SK-N-MC (cell line): ENCODE results near the gene NFATC3.
"Not testable (repeated sequence)": the region's sequence is repeated elsewhere in the genome, so short reads cannot be mapped to it uniquely, and the experiment has no call there.

ENCODE experiments used
- DNase-seq: peaks from one replicate; pipeline ENCODE4 v3.0.0-alpha.2; 2011; ENCODE audit warnings: low read depth, low spot score
- H3K27ac ChIP-seq: fragments of 200-600 bp; sonication (generic); 2 replicates; pipeline ENCODE4 v1.5.1; 2016; ENCODE audit warnings: mixed run types
- H3K36me3 ChIP-seq: fragments of 200-600 bp; sonication (generic); 2 replicates; pipeline ENCODE4 v1.6.1; 2017; ENCODE audit warnings: antibody characterized with exemption, low read length, mixed read lengths; ENCODE audit not compliant: insufficient read depth
- H3K4me3 ChIP-seq: fragments of 200-600 bp; sonication (generic); 2 replicates; pipeline ENCODE4 v1.5.1; 2016
- H3K9ac ChIP-seq: fragments of 200-600 bp; sonication (generic); 2 replicates; pipeline ENCODE4 v1.8.0; 2017; ENCODE audit warnings: mixed run types, mixed read lengths; ENCODE audit not compliant: insufficient read length
- H3K9me3 ChIP-seq: fragments of 200-600 bp; sonication (generic); 2 replicates; pipeline ENCODE4 v1.6.1; 2017; ENCODE audit warnings: low read depth, mild to moderate bottlenecking, antibody characterized with exemption, low read length, moderate library complexity, mixed read lengths
- EZH2 ChIP-seq: fragments of 200-600 bp; sonication (generic); IDR thresholded peaks from one replicate; pipeline ENCODE4 v1.6.1; 2017; ENCODE audit warnings: antibody characterized with exemption
- FOXP2 ChIP-seq: optimal IDR thresholded peaks from 2 replicates; pipeline ENCODE3; 2011; ENCODE audit warnings: mild to moderate bottlenecking, moderate library complexity; ENCODE audit not compliant: insufficient read depth; ENCODE audit errors: extremely low read length, control extremely low read depth
- POLR2AphosphoS5 ChIP-seq: IDR thresholded peaks from 2 replicates; pipeline ENCODE4 v1.6.1; 2012; ENCODE audit warnings: mild to moderate bottlenecking, low read depth, low read length, borderline replicate concordance

Gene NFATC3

GRCh38 chr16:68134644-68135043 lies 49.5 kb downstream of the NFATC3 start:
- Histone ChIP-seq H3K36me3 (no peaks in the 10 kb centered on the region), H3K9ac (no peak overlapping the region), H3K27ac (no peak overlapping the region), H3K4me3 (no peak overlapping the region), H3K9me3 (no peaks in the 10 kb centered on the region)
- DNase-seq = no peak
- no peak for TF ChIP-seq EZH2
- TF ChIP-seq FOXP2 = no peak
- no peak for TF ChIP-seq POLR2AphosphoS5

- no peak for DNase-seq
- no peaks in the 10 kb centered on the region for H3K36me3 ChIP-seq
These were observed 51.3 kb downstream of the NFATC3 start for GRCh38 chr16:68136515-68136914.

DNA sequence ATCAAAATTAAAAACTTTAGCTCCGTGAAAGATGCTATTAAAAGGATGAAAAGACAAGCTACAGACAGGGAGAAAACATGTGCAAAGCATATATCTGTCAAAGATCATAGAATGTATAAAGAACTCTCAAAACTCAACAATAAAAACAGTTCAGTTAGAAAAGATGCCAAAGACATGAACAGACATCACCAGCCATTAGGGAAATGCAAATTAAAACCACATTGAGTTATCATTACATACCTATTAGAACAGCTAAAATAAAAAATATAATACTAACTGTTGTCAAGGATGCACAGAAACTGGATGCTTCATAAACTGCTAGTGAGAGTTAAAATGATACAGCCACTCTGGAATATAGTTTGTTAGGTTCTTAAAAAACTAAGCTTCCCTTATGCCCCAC lies 58.8 kb downstream of the NFATC3 start:
- no peak overlapping the region for H3K4me3 ChIP-seq
- TF ChIP-seq EZH2 = no peak
- TF ChIP-seq POLR2AphosphoS5 = no peak
- no peak for TF ChIP-seq FOXP2
- no peaks in the 10 kb centered on the region for H3K9me3 ChIP-seq
- H3K9ac ChIP-seq = no peak overlapping the region
- no peak for DNase-seq
- no peak overlapping the region for H3K27ac ChIP-seq
- no peaks in the 10 kb centered on the region for H3K36me3 ChIP-seq

More at GRCh38 chr16:68136515-68136914, 51.3 kb downstream of the NFATC3 start:
- no peak overlapping the region for H3K27ac ChIP-seq
- TF ChIP-seq EZH2 (no peak), POLR2AphosphoS5 (no peak), FOXP2 (no peak)
- no peaks in the 10 kb centered on the region for H3K9me3 ChIP-seq
- H3K9ac ChIP-seq = no peak overlapping the region
- H3K4me3 ChIP-seq = no peak overlapping the region

GRCh38 chr16:68146585-68146984 lies 61.4 kb downstream of the NFATC3 start:
- Histone ChIP-seq H3K9me3 (no peaks in the 10 kb centered on the region), H3K36me3 (no peaks in the 10 kb centered on the region), H3K27ac (no peak overlapping the region), H3K4me3 (no peak overlapping the region), H3K9ac (no peak overlapping the region)
- TF ChIP-seq EZH2 (no peak), POLR2AphosphoS5 (no peak), FOXP2 (no peak)
- DNase-seq = no peak

GRCh38 chr16:68147444-68147843 lies 62.3 kb downstream of the NFATC3 start:
- H3K9ac ChIP-seq = no peak overlapping the region
- H3K36me3 ChIP-seq = no peaks in the 10 kb centered on the region
- TF ChIP-seq POLR2AphosphoS5 (no peak), FOXP2 (no peak), EZH2 (no peak)
- H3K4me3 ChIP-seq = no peak overlapping the region
- no peak overlapping the region for H3K27ac ChIP-seq
- H3K9me3 ChIP-seq = no peaks in the 10 kb centered on the region
- DNase-seq = no peak

- H3K9me3 ChIP-seq = no peaks in the 10 kb centered on the region
- no peak overlapping the region for H3K4me3 ChIP-seq
- no peak overlapping the region for H3K9ac ChIP-seq
- no peak overlapping the region for H3K27ac ChIP-seq
- TF ChIP-seq POLR2AphosphoS5 (no peak), FOXP2 (no peak), EZH2 (no peak)
- DNase-seq = no peak
- no peaks in the 10 kb centered on the region for H3K36me3 ChIP-seq
These were observed 64.4 kb downstream of the NFATC3 start for GRCh38 chr16:68149596-68149995.

- no peak for DNase-seq
- no peak overlapping the region for H3K9ac ChIP-seq
- no peak overlapping the region for H3K4me3 ChIP-seq
- H3K27ac ChIP-seq = no peak overlapping the region
- no peaks in the 10 kb centered on the region for H3K9me3 ChIP-seq
- TF ChIP-seq POLR2AphosphoS5 (no peak), FOXP2 (no peak), EZH2 (no peak)
- H3K36me3 ChIP-seq = no peaks in the 10 kb centered on the region
These were observed 70.3 kb downstream of the NFATC3 start for GRCh38 chr16:68155425-68155824.

DNA sequence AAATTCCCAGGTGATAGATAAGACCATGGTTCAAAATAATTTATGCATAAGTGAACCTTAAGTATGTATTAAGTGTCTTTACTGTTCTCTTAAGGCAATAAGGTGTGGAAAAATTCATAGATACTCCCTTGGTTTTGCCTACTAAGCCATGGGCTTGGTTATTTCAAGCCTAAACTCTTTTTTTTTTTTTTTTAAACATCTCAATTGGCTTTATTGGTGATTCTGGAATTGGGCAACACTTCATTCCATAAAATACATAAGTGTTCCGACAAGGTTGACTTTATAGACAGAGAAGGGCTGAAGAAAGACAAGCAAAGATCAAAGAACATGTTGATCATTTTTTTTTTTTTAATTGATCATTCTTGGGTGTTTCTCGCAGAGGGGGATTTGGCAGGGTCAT lies 77.2 kb downstream of the NFATC3 start:
- Histone ChIP-seq H3K36me3 (no peaks in the 10 kb centered on the region), H3K27ac (no peak overlapping the region), H3K4me3 (no peak overlapping the region), H3K9me3 (no peaks in the 10 kb centered on the region), H3K9ac (no peak overlapping the region)
- no peak for DNase-seq
- TF ChIP-seq EZH2 = no peak
- no peak for TF ChIP-seq FOXP2
- no peak for TF ChIP-seq POLR2AphosphoS5

- not testable (repeated sequence) for H3K4me3 ChIP-seq, H3K27ac ChIP-seq, H3K9me3 ChIP-seq, H3K9ac ChIP-seq, H3K36me3 ChIP-seq, DNase-seq
These were observed 78.1 kb downstream of the NFATC3 start for GRCh38 chr16:68163275-68163674.
